ENCODE measurements around the gene STEAP3.

DNA sequence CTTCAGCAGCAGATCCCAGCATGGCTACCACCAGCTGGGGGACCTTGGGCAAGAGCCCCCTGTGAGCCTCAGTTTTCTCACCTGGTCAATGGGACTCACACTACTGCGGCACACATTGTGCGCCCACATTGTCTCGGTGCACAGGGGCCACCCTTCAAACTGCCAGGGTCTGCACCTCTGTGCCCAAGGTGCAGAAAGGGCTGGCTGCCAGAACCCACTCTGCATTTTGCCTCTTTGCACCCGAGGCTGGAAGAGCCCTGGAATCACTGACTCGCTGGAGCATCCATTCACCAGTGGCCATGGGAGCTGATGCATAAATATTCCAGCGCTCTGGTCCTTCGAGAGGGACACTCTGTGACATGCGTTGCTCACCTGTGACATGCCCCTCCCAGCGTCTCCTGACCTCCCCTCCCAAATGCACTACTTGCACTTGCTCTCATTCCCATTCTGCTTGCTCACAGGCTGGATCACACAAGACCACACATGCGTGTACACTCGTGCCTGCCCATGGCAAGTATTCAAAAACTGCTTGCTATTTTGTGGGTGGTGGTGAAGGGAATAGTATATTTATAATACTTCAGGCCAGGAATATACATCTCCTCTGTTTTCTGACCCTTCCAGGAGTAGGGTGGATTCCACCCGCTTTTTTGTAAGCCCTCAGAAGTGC, 46.3 kb upstream of the STEAP3 start:
- TF ChIP-seq POLR2AphosphoS5 (IDR thresholded peaks at IDR 0.05; ENCODE audit: borderline replicate concordance, low read depth, low read length) (no peak), EZH2 (IDR thresholded peaks at IDR 0.05) (no peak), FOXP2 (optimal IDR thresholded peaks at IDR 0.05; ENCODE audit: control extremely low read depth, extremely low read length, insufficient read depth) (no peak)
